ENCODE measurements around the gene LAPTM5. TPM values are rescaled to one million over a fixed set of nuclear protein-coding genes. Genes with fewer than 3 reads are reported as not detected.
A peak's percentile ranks its signal among the peaks of the same experiment; 100 is the strongest.

The LAPTM5 gene
- total and polyA plus RNA-seq, 10 of the 15 experiments (the other 5 are each of a cell fraction or from before 2014, with no cell fraction given), result 24.1 to 1,034 (median 687) TPM

- TF ChIP-seq NKRF (conservative IDR thresholded peaks at IDR 0.05) (0 out of 2 replicates have a peak, but pooled peaks have one; percentile 28), SMAD1 (IDR thresholded peaks at IDR 0.05; ENCODE audit: low read depth, partially characterized antibody) (no peak), TCF7 (IDR thresholded peaks at IDR 0.05; ENCODE audit: borderline replicate concordance) (no peak), BACH1 (IDR thresholded peaks at IDR 0.05; ENCODE audit: borderline replicate concordance) (no peak), IRF3 (IDR thresholded peaks at IDR 0.05) (0 out of 2 replicates have a peak, but pooled peaks have one; percentile 4), BCL11A (IDR thresholded peaks at IDR 0.05; ENCODE audit: low read depth, low read length) (0 out of 2 replicates have a peak, but pooled peaks have one; percentile 15), CBX5 (IDR thresholded peaks at IDR 0.05; ENCODE audit: low read depth) (no peak), RAD51 (IDR thresholded peaks at IDR 0.05) (peak; percentile 83), SIX5 (IDR thresholded peaks at IDR 0.05; ENCODE audit: low read depth, low read length, severe bottlenecking) (no peak), MEF2A (IDR thresholded peaks at IDR 0.05; ENCODE audit: insufficient read depth, low read depth, low read length) (no peak), EED (IDR thresholded peaks at IDR 0.05; ENCODE audit: low read depth) (peak; percentile 44; the same call in 1 of the 2 replicates), SMC3 (IDR thresholded peaks at IDR 0.05; ENCODE audit: borderline replicate concordance, low read length) (no peak), BMI1 (IDR thresholded peaks at IDR 0.05; ENCODE audit: borderline replicate concordance) (no peak), NR2C1 (IDR thresholded peaks at IDR 0.05) (no peak), RUNX3 (IDR thresholded peaks at IDR 0.05; ENCODE audit: low read length) (no peak), ATF3 (IDR thresholded peaks at IDR 0.05; ENCODE audit: borderline replicate concordance, extremely low read depth, low read depth, low read length) (no peak), PKNOX1 (IDR thresholded peaks at IDR 0.05) (0 out of 2 replicates have a peak, but pooled peaks have one; percentile 37), EP300 (IDR thresholded peaks at IDR 0.05; ENCODE audit: borderline replicate concordance in 1 of 2, control insufficient read depth in 1 of 2, low read depth in 2 of 2, low read length in 2 of 2) (peak; percentile 58 to 61), DPF2 (IDR thresholded peaks at IDR 0.05) (peak; percentile 28; the same call in 1 of the 2 replicates), MYB (IDR thresholded peaks at IDR 0.05; ENCODE audit: borderline replicate concordance, low read depth, low read length) (no peak), RFX5 (IDR thresholded peaks at IDR 0.05; ENCODE audit: low read depth, low read length) (no peak), TAF1 (IDR thresholded peaks at IDR 0.05; ENCODE audit: borderline replicate concordance, low read depth, low read length) (0 out of 2 replicates have a peak, but pooled peaks have one; percentile 17)
Measured at GRCh38 chr1:30759718-30760281, 2.2 kb upstream of the LAPTM5 start (continued).

Measured in GM12878 (cell line).